ENCODE data around the gene PHF12.

DNA sequence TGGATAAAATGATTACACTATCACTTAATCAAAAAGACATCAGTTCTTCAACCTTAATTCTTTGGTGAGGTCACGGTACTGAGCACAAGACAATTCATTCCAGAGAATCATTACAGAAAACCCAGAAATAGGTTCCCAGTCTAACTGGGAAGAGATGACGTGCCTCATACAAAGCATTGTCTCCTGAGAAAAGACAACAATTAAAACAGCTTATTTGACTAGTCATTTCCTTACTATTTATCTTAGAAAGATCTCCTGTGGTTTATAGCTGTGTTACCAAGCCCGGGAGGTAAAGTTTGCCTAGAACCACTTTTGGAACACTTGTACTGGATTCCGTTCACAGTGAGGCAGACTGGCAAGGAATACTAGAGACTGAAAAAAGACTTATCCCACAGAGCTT is 5.1 kb downstream of the PHF12 start:
- no peak for TF ChIP-seq ZNF792 (CRISPR knock-in tag; IDR thresholded peaks at IDR 0.05)
- TF ChIP-seq EP300 (IDR thresholded peaks at IDR 0.05; ENCODE audit: low read depth in 2 of 2, low read length in 2 of 2) = no peak
- no peak for TF ChIP-seq EP300 (CRISPR knock-in tag; IDR thresholded peaks at IDR 0.05; ENCODE audit: borderline replicate concordance)
- TF ChIP-seq POLR2AphosphoS2 (IDR thresholded peaks at IDR 0.05; ENCODE audit: low read depth, low read length) = no peak
- no peak for TF ChIP-seq ZNF431 (CRISPR knock-in tag; IDR thresholded peaks at IDR 0.05; ENCODE audit: borderline replicate concordance, low read depth)
- TF ChIP-seq MYC (CRISPR knock-in tag; IDR thresholded peaks at IDR 0.05; ENCODE audit: borderline replicate concordance) = no peak
- no peak for TF ChIP-seq GTF2F1 (IDR thresholded peaks at IDR 0.05; ENCODE audit: low read length)
- TF ChIP-seq ZNF451 (CRISPR knock-in tag; IDR thresholded peaks at IDR 0.05) = no peak
- TF ChIP-seq ZKSCAN1 (IDR thresholded peaks at IDR 0.05; ENCODE audit: low read length) = no peak
- TF ChIP-seq GABPA (IDR thresholded peaks at IDR 0.05; ENCODE audit: low read depth, low read length) = no peak
- TF ChIP-seq GABPA (CRISPR knock-in tag; IDR thresholded peaks at IDR 0.05; ENCODE audit: low read depth) = no peak
